Measurements from ENCODE around the gene TNXB.
"Not testable (repeated sequence)": the region's sequence is repeated elsewhere in the genome, so short reads cannot be mapped to it uniquely, and the experiment has no call there.

TNXB gene

DNA sequence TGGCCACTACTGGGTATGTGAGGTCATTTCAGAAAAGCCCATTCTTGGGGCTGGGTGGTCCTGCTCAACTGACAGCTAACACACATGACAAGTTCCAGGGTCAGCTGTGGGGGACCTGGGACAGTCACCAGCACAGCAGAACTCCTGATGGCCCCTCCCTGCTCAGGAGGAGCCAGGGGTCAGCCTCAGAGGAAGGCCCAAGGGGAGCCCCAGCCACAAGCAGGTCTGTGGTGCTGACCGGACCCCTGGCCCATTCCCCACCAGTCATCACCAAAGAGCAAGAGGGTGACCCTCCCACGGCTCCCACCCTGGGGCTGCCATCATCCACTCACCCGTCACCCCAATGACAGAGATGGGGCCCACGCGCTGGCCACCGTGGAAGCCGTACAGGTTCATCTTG is 52.9 kb downstream of the TNXB start:
- no peak for DNase-seq

DNA sequence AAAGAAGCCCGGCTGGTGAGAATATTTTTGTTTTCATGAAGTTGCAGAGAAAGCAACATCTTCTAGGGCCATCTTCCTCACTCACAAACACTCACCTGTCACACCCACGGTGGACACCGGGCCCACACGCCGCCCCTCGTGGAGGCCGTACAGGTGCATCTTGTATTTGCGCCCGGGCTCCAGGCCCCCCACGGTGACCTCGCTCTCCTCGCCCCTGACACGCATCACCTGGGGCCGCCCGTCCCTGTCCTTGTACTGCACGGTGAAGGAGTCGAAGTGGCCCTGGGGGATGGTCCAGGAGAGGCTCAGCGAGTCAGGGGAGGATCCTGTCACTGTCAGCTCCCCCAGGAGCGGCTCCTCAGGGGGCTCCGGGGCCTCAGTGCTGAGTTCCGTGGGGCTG is 53.4 kb downstream of the TNXB start:
- not testable (repeated sequence) for DNase-seq

GRCh38 chr6:32053314-32053713 is 55.8 kb downstream of the TNXB start:
- DNase-seq: not testable (repeated sequence)

GRCh38 chr6:32052626-32053025 is 56.5 kb downstream of the TNXB start:
- not testable (repeated sequence) for DNase-seq

DNA sequence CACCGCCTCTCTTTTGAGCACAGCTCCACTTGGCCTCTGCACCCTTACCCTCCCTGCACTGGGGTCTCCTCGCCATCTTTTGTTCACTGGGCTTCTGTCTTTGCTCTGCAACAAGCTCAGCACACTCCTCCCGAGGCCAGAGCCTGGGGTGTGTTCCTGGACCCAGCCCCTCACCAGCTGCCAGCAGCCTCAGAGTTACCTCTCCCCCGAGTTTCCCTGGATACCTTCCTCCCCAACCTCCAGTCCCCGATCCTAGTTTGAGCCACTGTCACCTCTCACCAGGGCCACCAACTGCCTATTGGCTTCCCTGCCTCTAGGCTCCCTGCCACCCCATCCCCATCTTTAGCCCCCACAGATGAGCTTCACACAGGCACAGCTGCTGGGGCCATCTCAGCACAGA is 58.6 kb downstream of the TNXB start:
- DNase-seq: no peak

DNA sequence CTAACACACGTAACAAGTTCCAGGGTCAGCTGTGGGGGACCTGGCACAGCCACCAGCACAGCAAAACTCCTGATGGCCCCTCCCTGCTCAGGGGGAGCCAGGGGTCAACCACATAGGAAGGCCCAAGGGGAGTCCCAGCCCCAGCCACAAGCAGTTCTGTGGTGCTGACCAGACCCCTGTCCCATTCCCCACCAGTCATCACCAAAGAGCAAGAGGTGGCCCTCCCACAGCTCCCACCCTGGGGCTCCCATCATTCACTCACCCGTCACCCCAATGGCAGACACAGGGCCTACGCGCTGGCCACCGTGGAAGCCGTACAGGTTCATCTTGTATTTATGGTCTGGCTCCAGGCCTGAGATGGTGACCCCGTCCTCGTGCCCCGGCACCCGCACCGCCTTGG is 59.4 kb downstream of the TNXB start:
- DNase-seq: not testable (repeated sequence)

GRCh38 chr6:32049149-32049548 is 60.0 kb downstream of the TNXB start:
- not testable (repeated sequence) for DNase-seq

DNA sequence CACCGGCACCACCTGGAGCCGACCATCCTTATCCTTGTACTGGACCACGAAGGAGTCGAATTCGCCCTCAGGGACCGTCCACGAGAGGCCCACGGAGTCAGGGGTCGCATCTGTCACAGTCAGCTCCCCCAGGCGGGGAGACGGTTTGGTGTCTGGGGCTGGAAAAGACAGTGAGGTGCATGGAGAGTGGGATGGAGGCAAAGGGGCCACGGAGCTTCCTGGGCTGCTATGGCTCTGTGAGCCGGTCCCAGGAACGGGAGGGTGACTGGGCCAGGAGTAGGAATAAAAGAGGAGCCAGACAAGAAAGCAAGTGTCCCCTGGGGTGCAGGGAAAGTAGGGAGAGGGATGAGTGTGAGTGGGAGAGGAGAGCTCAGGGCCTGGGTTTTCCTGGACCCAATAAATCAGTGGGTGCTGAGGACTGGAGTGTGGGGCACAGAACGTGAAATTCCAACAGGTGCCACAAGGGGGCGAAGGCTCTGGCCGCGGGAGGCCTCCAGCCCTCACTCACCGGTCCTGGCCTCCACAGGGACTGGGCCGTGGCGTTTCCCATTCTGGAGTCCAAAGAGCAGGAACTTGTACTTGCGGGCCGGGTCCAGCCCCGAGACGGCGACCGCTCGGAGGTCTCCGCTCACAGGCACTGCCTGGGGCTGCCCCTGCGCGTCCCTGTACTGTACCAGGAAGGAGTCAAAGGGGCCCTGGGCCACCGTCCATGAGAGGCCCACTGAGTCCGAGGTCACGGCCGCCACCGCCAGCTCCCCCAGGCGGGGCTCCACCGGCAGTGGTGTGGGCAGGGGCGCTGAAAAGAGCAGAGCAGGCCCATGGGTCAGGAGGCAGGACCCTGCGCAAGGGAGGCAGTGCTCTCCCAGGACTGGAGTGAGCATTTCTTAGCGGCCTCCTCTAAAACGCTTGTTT is 61.0 kb downstream of the TNXB start:
- peak in 1 of 2 experiments; percentile 33 for DNase-seq

GRCh38 chr6:32047539-32047854 is 61.6 kb downstream of the TNXB start:
- DNase-seq: no peak

GRCh38 chr6:32047084-32047478 is 62.1 kb downstream of the TNXB start:
- no peak for DNase-seq

- no peak for DNase-seq
Observed at GRCh38 chr6:32046450-32047083, 62.6 kb downstream of the TNXB start.

- DNase-seq: no peak
Observed at GRCh38 chr6:32045811-32046449, 63.2 kb downstream of the TNXB start.

DNA sequence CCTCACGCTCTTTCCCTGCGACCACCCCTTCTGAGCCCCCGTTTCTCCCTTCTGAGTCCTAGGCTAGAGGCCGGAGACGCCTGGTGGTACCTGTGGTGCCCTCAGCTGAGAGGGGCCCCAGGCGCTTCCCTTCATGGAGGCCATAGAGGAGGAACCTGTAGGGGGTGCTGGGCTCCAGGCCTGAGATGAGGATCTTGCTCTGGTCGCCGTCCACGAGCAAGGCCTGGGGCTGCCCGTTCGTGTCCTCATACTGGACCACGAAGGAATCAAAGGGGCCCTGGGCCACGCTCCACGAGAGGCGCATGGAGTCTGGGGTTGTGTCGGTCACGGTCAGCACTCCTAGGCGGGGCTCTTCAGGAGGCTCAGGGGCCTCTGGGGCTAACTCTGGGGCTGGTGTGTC is 64.2 kb downstream of the TNXB start:
- not testable (repeated sequence) for DNase-seq

- DNase-seq: not testable (repeated sequence)
Observed at GRCh38 chr6:32043589-32044380, 65.4 kb downstream of the TNXB start.

GRCh38 chr6:32042276-32042675 is 66.9 kb downstream of the TNXB start:
- not testable (repeated sequence) for DNase-seq

GRCh38 chr6:32041385-32041784 is 67.8 kb downstream of the TNXB start:
- not testable (repeated sequence) for DNase-seq

- DNase-seq: not testable (repeated sequence)
Observed at GRCh38 chr6:32041050-32041321, 68.2 kb downstream of the TNXB start.

GRCh38 chr6:32040299-32041049 is 68.7 kb downstream of the TNXB start:
- not testable (repeated sequence) for DNase-seq

GRCh38 chr6:32039321-32040274 is 69.5 kb downstream of the TNXB start:
- not testable (repeated sequence) for DNase-seq

DNA sequence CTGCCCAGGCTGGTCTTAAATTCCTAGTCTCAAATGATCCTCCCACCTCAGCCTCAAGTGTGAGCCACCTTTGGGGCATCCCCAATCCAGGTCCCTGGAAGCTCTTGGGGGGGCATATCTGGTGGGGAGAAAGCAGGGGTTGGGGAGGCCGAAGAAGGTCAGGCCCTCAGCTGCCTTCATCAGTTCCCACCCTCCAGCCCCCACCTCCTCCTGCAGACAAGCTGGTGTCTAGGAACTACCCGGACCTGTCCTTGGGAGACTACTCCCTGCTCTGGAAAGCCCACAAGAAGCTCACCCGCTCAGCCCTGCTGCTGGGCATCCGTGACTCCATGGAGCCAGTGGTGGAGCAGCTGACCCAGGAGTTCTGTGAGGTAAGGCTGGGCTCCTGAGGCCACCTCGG is 70.3 kb downstream of the TNXB start:
- not testable (repeated sequence) for DNase-seq
